ENCODE measurements around the gene GHRH. TPM values are rescaled to one million over a fixed set of nuclear protein-coding genes. Genes with fewer than 3 reads are reported as not detected.

Gene GHRH
- total and polyA plus RNA-seq, 2 donors (not counting 1 experiment from before 2014, with no cell fraction given) = not detected

DNA sequence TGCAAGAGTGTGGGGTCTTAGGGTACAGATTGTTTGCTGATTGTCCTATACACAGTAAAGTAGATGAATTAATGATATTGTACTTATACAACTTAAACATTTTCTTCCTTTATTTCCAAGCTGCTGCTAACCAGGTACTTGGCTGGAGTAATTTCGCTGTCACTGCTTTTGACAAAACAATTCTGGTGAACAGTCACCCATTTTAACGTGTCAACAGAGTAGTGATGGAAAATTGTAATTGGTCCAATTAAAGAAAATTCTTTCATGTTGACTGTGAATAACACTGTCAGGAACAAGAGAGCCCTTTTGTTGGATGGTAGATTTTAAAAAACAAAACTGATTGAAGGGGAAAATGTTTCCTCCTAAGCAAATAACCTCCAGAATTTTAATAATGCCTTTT is 55.8 kb downstream of the GHRH start:
- Mint-ChIP-seq H3K4me1 (no peaks in the 10 kb centered on the region), H3K4me3 (no peak overlapping the region), H3K27me3 (no peaks in the 10 kb centered on the region), H3K9me3 (ENCODE audit: insufficient read depth) (no peaks in the 10 kb centered on the region), H3K27ac (no peak overlapping the region)
- H3K9me3 ChIP-seq (ENCODE audit: control extremely low read depth in 1 of 3, control insufficient read depth in 2 of 3, insufficient read depth in 1 of 3, low read length in 2 of 3) = no peaks in the 10 kb centered on the region
- H3K4me3 ChIP-seq (ENCODE audit: control extremely low read depth in 1 of 5, extremely low read depth in 1 of 5, insufficient read depth in 1 of 5, low read depth in 2 of 5, low read length in 4 of 5) = no peak overlapping the region
- H3K4me2 ChIP-seq (replicated peaks; ENCODE audit: low read depth, low read length, poor library complexity, severe bottlenecking) = no peak overlapping the region
- peaks cover 11% of the 10 kb centered on the region for H4K20me1 ChIP-seq (ENCODE audit: control insufficient read depth, insufficient read depth, low read length, poor library complexity, severe bottlenecking)
- DNase-seq (no peak), ATAC-seq (ENCODE audit: low read depth) (no peak)
- no peak overlapping the region for H3K27ac ChIP-seq (ENCODE audit: low read length in 2 of 2)
- intact Hi-C loops (cut with micrococcal nuclease) = no loop called here
- CTCF ChIA-PET = interaction anchor here (0.9 to 17.7 kb wide), 4 partner anchors 10 to 326 kb away, joined by 3 to 307 read pairs (median 8); partner anchors contain the start of gene BLCAP
- H3K9ac ChIP-seq (ENCODE audit: low read length) = no peak overlapping the region
- peaks cover 20 to 79% of the 10 kb centered on the region in 2 experiments for H3K36me3 ChIP-seq (replicated peaks in 1 of 2; ENCODE audit: control extremely low read depth in 1 of 2, control insufficient read depth in 1 of 2, extremely low read depth in 1 of 2, insufficient read depth in 2 of 2, low read length in 1 of 2)
- H3K27me3 ChIP-seq (replicated peaks in 1 of 4; ENCODE audit: control extremely low read depth in 1 of 4, control insufficient read depth in 3 of 4, insufficient read depth in 4 of 4, low read length in 3 of 4) = no peaks in the 10 kb centered on the region
- no peak overlapping the region for H2AFZ ChIP-seq (ENCODE audit: insufficient read depth, low read depth, low read length, poor library complexity, severe bottlenecking)
- TF ChIP-seq EZH2 (IDR thresholded peaks at IDR 0.05; ENCODE audit: borderline replicate concordance, insufficient read depth, low read depth, low read length, poor library complexity, severe bottlenecking) (no peak), CTCF (IDR thresholded peaks at IDR 0.05) (no peak)
- POLR2A ChIA-PET = no interaction called here
- peaks cover 16% of the 10 kb centered on the region for H3K79me2 ChIP-seq (ENCODE audit: control insufficient read depth, insufficient read depth, low read length)
- 100% methylated on average over 1 of the region's 2 CpGs for WGBS (ENCODE audit: insufficient coverage)
- H3K4me1 ChIP-seq (ENCODE audit: control insufficient read depth in 2 of 2, insufficient read depth in 2 of 2, low read length in 2 of 2) = no peaks in the 10 kb centered on the region

DNA sequence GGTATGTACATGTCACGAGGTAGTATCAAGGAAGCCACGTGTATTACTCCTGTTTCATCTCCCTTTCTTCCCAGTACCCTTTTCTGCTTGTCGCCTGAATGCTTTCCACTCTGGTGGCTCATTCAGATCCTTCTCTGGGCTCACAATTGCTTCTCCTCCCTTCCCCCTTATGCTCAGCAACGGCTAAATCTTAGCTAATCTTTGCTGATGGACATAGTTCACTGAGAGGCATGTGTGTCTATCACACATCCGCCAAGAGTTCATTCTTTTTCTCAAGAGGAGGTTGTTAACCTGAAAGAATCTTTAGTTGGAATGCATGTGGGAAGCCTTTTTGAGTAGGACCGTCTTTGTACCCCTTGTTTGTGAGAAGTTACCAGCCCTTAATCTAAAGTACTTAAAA is 56.5 kb downstream of the GHRH start:
- Histone ChIP-seq H3K4me3 (ENCODE audit: control extremely low read depth in 1 of 5, extremely low read depth in 1 of 5, insufficient read depth in 1 of 5, low read depth in 2 of 5, low read length in 4 of 5) (no peak overlapping the region), H3K27me3 (replicated peaks in 1 of 4; ENCODE audit: control extremely low read depth in 1 of 4, control insufficient read depth in 3 of 4, insufficient read depth in 4 of 4, low read length in 3 of 4) (no peaks in the 10 kb centered on the region), H2AFZ (ENCODE audit: insufficient read depth, low read depth, low read length, poor library complexity, severe bottlenecking) (no peak overlapping the region), H3K36me3 (replicated peaks in 1 of 2; ENCODE audit: control extremely low read depth in 1 of 2, control insufficient read depth in 1 of 2, extremely low read depth in 1 of 2, insufficient read depth in 2 of 2, low read length in 1 of 2) (peaks cover 20 to 79% of the 10 kb centered on the region in 2 experiments), H4K20me1 (ENCODE audit: control insufficient read depth, insufficient read depth, low read length, poor library complexity, severe bottlenecking) (peaks cover 11% of the 10 kb centered on the region), H3K9me3 (ENCODE audit: control extremely low read depth in 1 of 3, control insufficient read depth in 2 of 3, insufficient read depth in 1 of 3, low read length in 2 of 3) (no peaks in the 10 kb centered on the region), H3K79me2 (ENCODE audit: control insufficient read depth, insufficient read depth, low read length) (peaks cover 22% of the 10 kb centered on the region), H3K9ac (ENCODE audit: low read length) (no peak overlapping the region), H3K4me2 (replicated peaks; ENCODE audit: low read depth, low read length, poor library complexity, severe bottlenecking) (no peak overlapping the region), H3K27ac (ENCODE audit: low read length in 2 of 2) (no peak overlapping the region), H3K4me1 (ENCODE audit: control insufficient read depth in 2 of 2, insufficient read depth in 2 of 2, low read length in 2 of 2) (no peaks in the 10 kb centered on the region)
- Mint-ChIP-seq H3K4me3 (no peak overlapping the region), H3K27ac (no peak overlapping the region), H3K27me3 (no peaks in the 10 kb centered on the region), H3K4me1 (no peaks in the 10 kb centered on the region), H3K9me3 (ENCODE audit: insufficient read depth) (no peaks in the 10 kb centered on the region)
- WGBS (ENCODE audit: insufficient coverage) = 95% methylated on average over 2 of the region's 6 CpGs
- CTCF ChIA-PET = interaction anchor here (0.9 to 17.7 kb wide), 4 partner anchors 10 to 327 kb away, joined by 3 to 307 read pairs (median 8); partner anchors contain the start of gene BLCAP
- no peak for DNase-seq
- POLR2A ChIA-PET = no interaction called here
- no peak for TF ChIP-seq EZH2 (IDR thresholded peaks at IDR 0.05; ENCODE audit: borderline replicate concordance, insufficient read depth, low read depth, low read length, poor library complexity, severe bottlenecking)
- no peak for TF ChIP-seq CTCF (IDR thresholded peaks at IDR 0.05)
- no peak for ATAC-seq (ENCODE audit: low read depth)
- intact Hi-C loops (cut with micrococcal nuclease) = no loop called here
